Choroid plexus epithelial cell (primary cell): ENCODE data around the gene TRDMT1.

ENCODE experiments used
- DNase-seq: peaks from one replicate; pipeline ENCODE4 v3.0.0-alpha.2; 2010; ENCODE audit warnings: low read depth
- H3K4me3 ChIP-seq: 2 replicates; pipeline ENCODE4 v1.5.1; 2011; ENCODE audit warnings: low read depth, mild to moderate bottlenecking, control low read depth, low read length, moderate library complexity
- TF ChIP-seq, protein P1 (sequence below): conservative IDR thresholded peaks from 2 replicates; pipeline ENCODE4 v1.5.1; 2011; ENCODE audit warnings: low read depth, mild to moderate bottlenecking, control low read depth, inconsistent platforms, low read length, moderate library complexity

The TRDMT1 gene

DNA sequence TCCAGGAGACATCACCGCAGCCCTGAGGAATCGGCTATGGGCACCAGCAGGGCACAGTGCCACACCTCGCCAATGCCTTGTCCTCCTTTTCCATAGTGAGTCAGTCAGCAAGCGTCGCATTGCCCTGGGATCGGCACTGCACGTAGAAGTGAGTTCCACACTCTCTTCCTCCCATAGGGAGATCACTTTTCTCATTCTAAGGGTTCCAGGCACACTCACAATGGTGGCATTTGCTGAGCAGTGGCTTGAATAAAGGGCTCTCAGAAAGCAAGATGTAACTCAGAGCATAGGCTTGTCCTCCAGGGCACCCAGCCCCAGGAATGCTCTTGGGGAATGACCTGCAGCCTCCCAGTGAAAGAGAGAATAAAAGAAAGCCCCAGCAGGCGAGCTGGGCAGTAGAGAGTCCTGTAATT lies 25.4 kb upstream of the TRDMT1 start:
- TF ChIP-seq, protein P1, sequence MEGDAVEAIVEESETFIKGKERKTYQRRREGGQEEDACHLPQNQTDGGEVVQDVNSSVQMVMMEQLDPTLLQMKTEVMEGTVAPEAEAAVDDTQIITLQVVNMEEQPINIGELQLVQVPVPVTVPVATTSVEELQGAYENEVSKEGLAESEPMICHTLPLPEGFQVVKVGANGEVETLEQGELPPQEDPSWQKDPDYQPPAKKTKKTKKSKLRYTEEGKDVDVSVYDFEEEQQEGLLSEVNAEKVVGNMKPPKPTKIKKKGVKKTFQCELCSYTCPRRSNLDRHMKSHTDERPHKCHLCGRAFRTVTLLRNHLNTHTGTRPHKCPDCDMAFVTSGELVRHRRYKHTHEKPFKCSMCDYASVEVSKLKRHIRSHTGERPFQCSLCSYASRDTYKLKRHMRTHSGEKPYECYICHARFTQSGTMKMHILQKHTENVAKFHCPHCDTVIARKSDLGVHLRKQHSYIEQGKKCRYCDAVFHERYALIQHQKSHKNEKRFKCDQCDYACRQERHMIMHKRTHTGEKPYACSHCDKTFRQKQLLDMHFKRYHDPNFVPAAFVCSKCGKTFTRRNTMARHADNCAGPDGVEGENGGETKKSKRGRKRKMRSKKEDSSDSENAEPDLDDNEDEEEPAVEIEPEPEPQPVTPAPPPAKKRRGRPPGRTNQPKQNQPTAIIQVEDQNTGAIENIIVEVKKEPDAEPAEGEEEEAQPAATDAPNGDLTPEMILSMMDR: no peak
- no peak for DNase-seq
- no peak overlapping the region for H3K4me3 ChIP-seq

DNA sequence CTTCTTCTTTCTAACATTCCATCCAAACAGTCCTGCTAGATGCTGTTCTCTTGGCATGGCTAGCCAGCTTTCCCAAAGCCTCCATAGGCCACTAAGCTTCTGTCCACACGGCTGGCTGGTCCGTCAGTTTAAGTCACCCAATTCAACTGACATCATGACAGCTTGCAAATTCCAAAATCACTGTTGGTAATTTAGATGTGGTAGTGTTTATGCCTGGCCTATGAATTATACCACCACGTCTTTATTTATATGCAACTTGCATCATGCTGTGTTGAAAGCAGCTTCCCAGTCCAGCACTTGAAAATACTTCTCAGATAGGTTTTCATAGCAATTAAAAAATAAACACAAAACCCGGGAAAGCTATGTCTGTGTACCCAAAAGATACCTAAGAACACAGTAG lies 24.3 kb upstream of the TRDMT1 start:
- no peak overlapping the region for H3K4me3 ChIP-seq
- DNase-seq: no peak
- TF ChIP-seq, protein P1: no peak

DNA sequence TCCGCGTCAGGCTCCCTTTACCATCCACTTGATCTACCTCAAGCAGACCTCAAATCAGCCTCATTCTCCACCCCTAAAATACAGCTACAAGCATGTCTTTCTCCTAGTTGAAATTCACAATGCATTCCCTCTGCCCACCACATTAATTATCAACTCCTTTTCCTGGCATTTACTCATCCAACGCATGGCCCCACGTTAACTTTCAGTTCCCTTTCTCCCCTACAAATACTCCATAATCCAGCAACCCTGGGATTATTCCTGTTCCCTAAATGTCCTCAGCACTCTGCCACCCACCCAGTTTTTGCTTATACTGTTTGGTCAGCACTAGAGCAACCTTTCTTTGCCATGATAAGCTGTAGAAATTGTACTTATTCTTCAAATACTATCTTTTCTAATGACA lies 20.9 kb upstream of the TRDMT1 start:
- no peak overlapping the region for H3K4me3 ChIP-seq
- no peak for DNase-seq
- TF ChIP-seq, protein P1: no peak

DNA sequence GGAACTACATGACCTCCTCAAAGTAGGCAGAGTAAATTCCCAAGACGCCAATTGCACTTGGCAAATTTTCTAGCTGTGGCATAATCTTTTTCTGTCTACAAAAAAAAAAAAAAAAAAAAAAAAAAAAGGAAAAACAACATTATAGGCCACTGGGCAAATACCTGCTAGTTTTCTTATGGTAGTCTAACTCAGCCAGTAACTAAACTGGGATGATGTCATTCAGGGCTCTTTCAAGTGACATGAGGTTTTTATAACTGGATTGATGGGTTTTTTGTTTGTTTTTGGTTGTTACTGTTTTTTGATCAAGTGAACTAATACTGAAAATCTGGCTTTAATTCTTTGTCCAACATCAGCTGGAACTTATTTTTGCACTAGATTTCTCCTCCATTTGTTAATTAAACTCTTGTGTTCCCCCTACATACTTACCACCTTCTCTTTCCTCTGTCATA lies 19.2 kb upstream of the TRDMT1 start:
- TF ChIP-seq, protein P1: no peak
- DNase-seq: no peak
- H3K4me3 ChIP-seq: no peak overlapping the region

DNA sequence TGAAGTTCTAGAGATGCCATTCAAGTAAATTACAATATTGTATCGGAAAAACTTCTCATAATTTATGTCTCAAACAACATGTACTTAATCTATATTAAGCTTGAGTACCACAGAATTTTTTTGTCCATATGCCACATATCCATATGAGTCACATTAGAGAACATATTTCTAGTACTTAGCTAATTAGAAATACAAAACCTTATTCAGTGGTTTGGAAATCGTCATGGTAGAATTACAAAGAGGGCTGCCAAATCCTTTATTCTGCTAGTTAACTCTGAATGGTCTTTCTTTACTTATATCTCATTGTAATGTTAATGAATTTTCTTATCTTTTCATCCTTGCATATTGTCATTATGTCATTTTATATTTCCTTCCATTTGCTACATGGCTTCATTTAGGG lies 17.6 kb upstream of the TRDMT1 start:
- H3K4me3 ChIP-seq: no peak overlapping the region
- TF ChIP-seq, protein P1: no peak
- DNase-seq: no peak

DNA sequence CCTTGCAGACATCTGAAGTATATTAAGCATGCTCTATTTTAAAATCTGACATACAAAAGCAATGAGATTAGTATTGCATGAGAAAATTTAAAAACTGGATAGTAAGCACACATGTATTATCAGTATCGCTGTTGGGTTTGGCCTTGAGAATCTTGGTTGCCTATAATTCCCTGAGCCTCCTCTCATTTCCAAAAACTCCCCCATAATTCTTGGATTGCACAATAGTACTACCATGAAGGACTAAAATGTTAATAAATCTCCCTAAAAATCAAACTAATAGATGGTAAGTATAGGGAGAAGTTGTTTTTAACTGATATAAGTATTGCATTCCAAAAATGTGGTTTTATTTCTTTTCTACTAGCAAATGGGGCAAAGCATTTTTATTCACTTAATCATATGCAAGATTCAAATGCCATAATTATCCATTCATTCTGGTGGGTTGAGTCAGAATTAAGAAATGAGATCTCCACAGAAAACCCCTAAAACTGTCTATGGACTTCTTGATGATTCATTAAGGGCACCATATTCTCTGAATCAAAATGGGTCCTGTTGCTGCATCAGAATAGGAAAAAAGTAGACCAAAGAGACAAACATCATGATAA lies 16.3 kb upstream of the TRDMT1 start:
- no peak overlapping the region for H3K4me3 ChIP-seq
- TF ChIP-seq, protein P1: no peak
- DNase-seq: no peak

DNA sequence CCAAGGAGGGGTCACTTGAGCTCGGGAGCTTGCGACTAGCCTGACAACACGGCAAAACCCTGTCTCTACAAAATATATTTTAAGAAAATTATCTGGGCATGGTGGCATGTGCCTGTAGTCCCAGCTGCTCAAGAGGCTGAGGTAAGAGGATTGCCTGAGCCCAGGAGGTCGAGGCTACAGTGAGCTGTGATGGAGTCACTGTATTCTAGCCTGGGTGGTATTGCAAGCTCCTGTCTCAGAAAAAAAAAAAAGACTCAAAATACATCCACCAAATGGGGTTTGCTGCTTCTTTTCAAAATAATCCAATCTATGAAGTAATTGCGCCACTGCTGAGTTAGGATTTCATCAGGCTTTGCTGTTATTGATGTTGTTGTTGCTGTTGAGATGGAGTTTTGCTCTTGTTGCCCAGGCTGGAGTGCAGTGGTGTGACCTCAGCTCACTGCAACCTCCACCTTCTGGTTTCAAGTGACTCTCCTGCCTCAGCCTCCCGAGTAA lies 15.5 kb upstream of the TRDMT1 start:
- DNase-seq: no peak
- TF ChIP-seq, protein P1: no peak
- H3K4me3 ChIP-seq: no peak overlapping the region
